GM10847 (cell line): Measurements from ENCODE around the gene TOR1AIP2.

Experiments
- POLR2A ChIP-seq: IDR thresholded peaks from 2 replicates; pipeline ENCODE4 v1.6.1; 2011; ENCODE audit not compliant: insufficient read length; ENCODE audit errors: extremely low read depth

The TOR1AIP2 gene

GRCh38 chr1:179805291-179806195 is 72.1 kb downstream of the TOR1AIP2 start:
- TF ChIP-seq POLR2A = no peak

- TF ChIP-seq POLR2A = no peak
Observed at GRCh38 chr1:179803918-179804317, 73.7 kb downstream of the TOR1AIP2 start.

GRCh38 chr1:179803104-179803503 is 74.5 kb downstream of the TOR1AIP2 start:
- no peak for TF ChIP-seq POLR2A

- no peak for TF ChIP-seq POLR2A
Observed at GRCh38 chr1:179800481-179800880, 77.1 kb downstream of the TOR1AIP2 start.

- no peak for TF ChIP-seq POLR2A
Observed at GRCh38 chr1:179798864-179799516, 78.6 kb downstream of the TOR1AIP2 start.

- TF ChIP-seq POLR2A = no peak
Observed at GRCh38 chr1:179798213-179798863, 79.3 kb downstream of the TOR1AIP2 start.

- TF ChIP-seq POLR2A = no peak
Observed at GRCh38 chr1:179794669-179795068, 82.9 kb downstream of the TOR1AIP2 start.

GRCh38 chr1:179794146-179794545 is 83.5 kb downstream of the TOR1AIP2 start:
- no peak for TF ChIP-seq POLR2A

- no peak for TF ChIP-seq POLR2A
Observed at GRCh38 chr1:179793281-179793680, 84.3 kb downstream of the TOR1AIP2 start.
